Transverse colon (tissue), 4 donors: Measurements from ENCODE around the gene JDP2.

Experiments used
- EP300 ChIP-seq: sonication (generic); formaldehyde crosslinking; IDR thresholded peaks from one replicate; pipeline ENCODE4 v1.6.1; 2017; ENCODE audit warnings: antibody characterized with exemption, low read depth
- POLR2A ChIP-seq: fragments of 450-650 bp; IDR thresholded peaks from one replicate; pipeline ENCODE4 v1.6.1; 2016; ENCODE audit warnings: antibody characterized with exemption, mild to moderate bottlenecking, moderate library complexity
- POLR2AphosphoS5 ChIP-seq, 3 donors: sonication (generic); formaldehyde crosslinking; IDR thresholded peaks; one replicate each; pipeline ENCODE4 v1.6.1; 2016; ENCODE audit warnings: antibody characterized with exemption in 3 of 3
- TF ChIP-seq, protein P1 (sequence below), 5 experiments: fragments of 200-600 bp in 3 of 5; fragments of 450-650 bp in 2 of 5; sonication (generic) in 3 of 5; IDR thresholded peaks; 1 replicate in 2 of 5; 2 replicates in 3 of 5; pipeline ENCODE4 v1.5.1; 2016 to 2017; ENCODE audit warnings: antibody characterized with exemption in 5 of 5, inconsistent platforms in 3 of 5, mild to moderate bottlenecking in 2 of 5, moderate library complexity in 1 of 5

DNA sequence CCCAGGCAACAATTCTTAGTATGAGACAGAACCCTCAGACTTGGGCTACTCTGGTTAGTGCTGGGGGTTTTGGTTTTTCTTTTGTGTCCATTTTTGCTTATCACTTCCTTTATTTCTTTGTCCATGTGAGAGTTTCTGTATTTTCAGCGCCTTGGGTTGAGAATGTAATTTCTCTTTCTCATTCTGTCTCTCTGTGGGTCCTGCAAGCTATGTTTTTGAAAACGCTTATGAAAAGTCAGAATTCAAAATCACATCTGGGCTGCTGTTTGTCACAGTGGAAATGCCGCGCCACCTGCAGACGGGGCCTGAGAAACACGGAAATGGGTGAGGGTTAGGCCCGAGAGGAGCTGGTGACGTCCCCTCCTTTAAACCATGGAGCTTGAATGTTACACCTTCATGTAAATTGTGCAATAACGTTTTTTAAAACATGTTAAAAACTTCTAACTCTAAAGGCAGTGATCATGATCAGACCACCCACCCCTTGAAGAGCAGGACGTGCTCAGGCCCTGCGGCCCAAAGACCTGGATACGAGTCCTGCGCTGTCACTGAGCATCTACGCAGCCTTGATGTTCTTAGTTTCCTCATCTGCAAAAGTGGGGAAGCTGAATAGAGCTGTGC, 26.1 kb downstream of the JDP2 start:
- no peak for TF ChIP-seq POLR2AphosphoS5 (IDR thresholded peaks at IDR 0.05)
- TF ChIP-seq, protein P1, sequence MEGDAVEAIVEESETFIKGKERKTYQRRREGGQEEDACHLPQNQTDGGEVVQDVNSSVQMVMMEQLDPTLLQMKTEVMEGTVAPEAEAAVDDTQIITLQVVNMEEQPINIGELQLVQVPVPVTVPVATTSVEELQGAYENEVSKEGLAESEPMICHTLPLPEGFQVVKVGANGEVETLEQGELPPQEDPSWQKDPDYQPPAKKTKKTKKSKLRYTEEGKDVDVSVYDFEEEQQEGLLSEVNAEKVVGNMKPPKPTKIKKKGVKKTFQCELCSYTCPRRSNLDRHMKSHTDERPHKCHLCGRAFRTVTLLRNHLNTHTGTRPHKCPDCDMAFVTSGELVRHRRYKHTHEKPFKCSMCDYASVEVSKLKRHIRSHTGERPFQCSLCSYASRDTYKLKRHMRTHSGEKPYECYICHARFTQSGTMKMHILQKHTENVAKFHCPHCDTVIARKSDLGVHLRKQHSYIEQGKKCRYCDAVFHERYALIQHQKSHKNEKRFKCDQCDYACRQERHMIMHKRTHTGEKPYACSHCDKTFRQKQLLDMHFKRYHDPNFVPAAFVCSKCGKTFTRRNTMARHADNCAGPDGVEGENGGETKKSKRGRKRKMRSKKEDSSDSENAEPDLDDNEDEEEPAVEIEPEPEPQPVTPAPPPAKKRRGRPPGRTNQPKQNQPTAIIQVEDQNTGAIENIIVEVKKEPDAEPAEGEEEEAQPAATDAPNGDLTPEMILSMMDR (IDR thresholded peaks at IDR 0.05) = no peak
- TF ChIP-seq POLR2A = no peak
- TF ChIP-seq EP300 = no peak
